Stimulated activated CD8-positive, alpha-beta memory T cell treated with anti-CD3 and anti-CD28 coated beads, Interleukin-7, amount 100 ng/mL, for 1 hour (primary cell): ENCODE results near the gene GRK6.

Experiments used
- DNase-seq, 2 donors: peaks; one replicate each; pipeline ENCODE4 v3.0.0-alpha.2; 2020; ENCODE audit warnings: low read depth in 2 of 2

GRK6 gene

DNA sequence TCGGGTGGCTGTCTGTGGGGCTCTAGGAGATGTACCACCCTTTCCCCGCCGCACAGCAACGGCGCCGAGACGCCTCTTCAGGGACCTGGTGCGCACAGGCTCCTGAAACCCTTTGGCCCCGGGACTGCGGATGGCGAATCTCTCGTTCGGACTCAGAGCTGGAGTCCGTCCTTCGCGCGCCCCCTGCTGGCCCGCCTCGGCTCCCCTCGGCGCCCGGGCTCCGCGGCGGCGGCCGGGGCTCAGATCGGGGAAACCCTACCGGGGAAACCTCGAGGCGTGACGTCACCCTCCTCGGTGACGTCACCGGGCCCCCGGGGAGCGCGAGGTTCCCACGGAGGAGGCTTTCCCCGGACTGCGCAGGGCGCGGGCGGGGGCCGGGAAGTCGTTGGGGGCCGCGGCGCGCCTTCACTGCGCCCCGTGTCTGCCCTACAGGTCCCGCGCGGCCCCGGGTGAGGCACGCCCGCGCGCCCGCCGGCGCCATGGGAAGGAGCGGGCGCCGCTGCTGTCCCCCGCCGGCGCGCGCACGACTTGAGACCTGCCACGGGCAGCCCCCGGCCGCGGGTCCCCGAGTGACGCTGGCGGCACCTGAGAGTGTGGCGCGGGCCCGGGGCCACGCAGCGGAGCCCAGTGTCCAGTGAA, 28.0 kb downstream of the GRK6 start:
- DNase-seq: peak; percentile 91 to 93

DNA sequence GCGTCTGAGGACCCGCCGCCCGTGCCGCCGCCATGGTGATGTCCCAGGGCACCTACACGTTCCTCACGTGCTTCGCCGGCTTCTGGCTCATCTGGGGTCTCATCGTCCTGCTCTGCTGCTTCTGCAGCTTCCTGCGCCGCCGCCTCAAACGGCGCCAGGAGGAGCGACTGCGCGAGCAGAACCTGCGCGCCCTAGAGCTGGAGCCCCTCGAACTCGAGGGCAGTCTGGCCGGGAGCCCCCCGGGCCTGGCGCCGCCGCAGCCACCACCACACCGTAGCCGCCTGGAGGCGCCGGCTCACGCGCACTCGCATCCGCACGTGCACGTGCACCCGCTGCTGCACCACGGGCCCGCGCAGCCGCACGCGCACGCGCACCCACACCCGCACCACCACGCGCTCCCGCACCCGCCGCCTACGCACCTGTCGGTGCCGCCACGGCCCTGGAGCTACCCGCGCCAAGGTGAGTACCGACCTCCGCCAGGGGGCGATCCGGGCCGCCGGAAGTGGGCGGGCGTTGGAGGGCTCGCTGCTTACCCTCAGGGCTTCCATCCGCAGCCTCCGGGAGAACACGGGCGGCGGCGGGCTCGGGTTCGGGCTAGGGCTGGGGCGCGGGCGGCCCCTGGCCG, 28.7 kb downstream of the GRK6 start:
- DNase-seq: peak; percentile 83 to 85

DNA sequence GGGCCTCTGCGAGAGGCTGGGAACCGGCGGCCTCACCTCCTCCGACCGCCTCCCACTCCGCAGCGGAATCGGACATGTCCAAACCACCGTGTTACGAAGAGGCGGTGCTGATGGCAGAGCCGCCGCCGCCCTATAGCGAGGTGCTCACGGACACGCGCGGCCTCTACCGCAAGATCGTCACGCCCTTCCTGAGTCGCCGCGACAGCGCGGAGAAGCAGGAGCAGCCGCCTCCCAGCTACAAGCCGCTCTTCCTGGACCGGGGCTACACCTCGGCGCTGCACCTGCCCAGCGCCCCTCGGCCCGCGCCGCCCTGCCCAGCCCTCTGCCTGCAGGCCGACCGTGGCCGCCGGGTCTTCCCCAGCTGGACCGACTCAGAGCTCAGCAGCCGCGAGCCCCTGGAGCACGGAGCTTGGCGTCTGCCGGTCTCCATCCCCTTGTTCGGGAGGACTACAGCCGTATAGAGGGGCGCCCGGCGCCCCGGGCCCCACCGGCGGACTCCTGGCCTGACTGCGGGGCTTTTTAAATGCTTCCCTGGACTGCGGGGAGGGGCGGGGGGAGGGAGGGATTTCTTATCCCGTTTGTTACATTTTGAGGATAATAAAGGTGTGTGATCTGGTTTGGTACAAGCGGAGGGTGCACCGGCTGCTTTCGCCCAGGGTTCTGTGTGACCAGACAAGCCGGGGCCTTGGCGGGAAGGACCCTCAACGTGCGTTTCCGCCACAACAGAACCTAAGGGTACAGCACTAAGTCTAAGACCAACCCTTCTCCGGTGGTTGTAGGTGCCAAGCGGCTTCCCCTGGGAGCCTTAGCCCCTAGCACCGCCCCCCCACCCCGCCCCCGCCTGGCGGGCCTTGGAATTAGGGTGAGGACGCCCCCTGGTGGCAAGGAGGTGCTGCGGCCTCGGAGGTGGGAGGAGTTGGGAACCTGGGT, 29.4 kb downstream of the GRK6 start:
- peak; percentile 93 to 97 for DNase-seq

DNA sequence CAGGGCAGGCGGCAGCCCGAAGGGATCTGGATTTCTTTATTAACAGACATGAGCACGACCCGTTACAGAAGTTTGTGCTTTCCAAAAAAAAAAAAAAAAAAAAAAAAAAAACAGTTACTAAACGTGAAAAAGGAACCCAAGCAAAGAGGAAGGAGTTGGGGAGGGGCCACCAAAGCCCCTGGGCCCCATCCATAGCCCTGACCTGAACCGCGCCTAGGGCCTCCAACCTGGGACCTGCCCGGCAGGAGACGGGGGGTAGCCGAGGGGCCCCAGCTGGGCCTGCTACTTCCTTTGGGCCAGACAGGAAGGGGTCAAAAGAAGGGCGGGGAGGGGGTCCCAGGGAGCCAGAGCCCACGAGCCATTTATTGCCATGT, 30.1 kb downstream of the GRK6 start:
- DNase-seq: no peak

DNA sequence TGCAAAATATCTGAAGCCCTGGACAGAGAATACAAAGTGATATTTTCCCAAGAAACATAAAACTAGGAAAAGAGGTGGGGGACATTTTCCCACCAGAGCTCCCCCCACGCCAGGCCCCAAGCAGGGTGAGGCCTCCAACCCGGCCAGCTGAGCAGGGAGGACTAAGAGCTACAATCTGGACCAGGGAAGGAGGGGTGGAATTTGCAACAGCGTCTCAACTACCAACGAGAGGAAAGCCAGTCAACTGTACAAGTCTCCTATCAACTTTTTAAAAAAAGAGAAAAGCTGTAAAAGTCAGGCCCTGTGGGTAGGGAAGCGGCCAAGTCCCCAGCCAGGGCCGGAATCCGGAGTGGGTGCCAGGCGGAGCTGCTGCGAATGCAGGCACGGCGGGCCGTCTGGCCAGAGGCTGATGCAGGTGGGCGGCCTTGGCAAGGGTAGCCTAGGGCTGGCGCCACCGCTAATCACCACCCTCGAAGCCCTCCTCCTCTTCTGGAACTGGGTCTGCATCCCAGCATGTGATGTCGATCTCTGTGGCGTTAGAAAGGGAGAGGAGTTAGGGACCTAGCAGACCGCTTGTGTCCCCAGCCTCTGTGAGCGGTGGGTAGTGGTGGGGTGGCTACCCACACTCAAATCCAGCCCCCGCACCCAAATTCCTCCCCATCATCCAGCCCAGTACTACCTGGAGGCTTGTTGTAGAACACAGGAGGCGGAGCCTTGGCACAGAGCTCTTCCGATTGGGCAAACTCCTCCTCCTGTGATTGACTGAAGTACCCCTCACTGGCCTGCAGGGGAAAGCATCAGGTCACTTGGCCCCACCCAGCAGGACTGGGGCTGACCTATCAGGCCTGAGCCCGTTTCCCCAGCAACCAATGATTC, 30.7 kb downstream of the GRK6 start:
- DNase-seq: no peak

GRCh38 chr5:177457852-177458681, 31.6 kb downstream of the GRK6 start:
- DNase-seq: no peak

- no peak for DNase-seq
These were observed 32.5 kb downstream of the GRK6 start for GRCh38 chr5:177458912-177459350.

DNA sequence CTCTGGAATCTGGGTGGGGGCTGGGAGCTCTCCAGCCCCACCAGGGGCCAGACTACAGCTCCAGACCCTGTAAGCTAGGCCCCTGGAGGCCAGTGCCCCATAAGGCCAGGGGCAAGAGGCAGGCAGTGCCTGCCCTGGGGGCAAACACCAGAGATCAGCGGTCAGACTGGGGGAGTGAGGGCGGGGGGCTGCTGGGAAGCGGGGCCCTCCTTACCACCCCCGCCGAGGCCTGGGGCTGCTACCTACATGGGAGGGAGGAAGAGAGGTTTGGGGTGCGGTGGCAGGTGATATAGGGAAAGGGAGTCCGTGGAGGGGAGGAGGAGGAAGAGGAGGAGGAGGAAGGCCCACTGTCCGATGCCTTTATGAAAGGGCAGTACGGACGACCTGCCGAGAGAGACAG, 32.9 kb downstream of the GRK6 start:
- DNase-seq: no peak

GRCh38 chr5:177459819-177460628, 33.5 kb downstream of the GRK6 start:
- DNase-seq: no peak

DNA sequence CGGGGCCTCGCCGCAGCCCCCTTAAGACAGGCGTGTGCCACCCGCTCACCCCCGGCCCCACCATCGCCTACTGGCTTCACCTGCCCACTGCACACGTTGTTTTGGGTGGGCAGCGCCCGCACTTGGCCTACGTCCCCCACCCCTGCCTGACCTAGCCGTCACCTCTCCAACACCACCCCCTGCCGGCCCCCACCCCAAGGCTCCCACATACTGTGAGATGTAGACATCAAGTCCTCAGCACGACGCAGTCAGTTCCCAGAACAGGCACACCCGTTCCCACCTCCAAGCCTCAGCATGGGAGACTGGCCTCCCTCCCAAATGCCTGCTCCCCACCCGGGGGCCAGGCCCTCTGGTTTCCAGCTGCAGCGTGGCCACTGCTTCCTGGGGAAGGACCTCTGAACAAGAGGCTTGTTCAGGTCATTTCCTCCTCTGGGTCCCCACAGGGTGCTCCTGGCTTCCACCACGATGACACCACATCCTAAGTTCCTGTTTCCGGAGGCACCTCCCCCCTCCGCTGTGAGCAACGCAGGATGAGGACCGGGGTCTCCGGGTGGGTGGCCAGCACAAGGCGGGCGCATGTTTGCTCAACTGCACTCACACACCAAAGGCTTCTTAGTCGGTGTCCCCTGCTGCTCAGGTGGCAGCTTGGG, 35.7 kb downstream of the GRK6 start:
- no peak for DNase-seq

DNA sequence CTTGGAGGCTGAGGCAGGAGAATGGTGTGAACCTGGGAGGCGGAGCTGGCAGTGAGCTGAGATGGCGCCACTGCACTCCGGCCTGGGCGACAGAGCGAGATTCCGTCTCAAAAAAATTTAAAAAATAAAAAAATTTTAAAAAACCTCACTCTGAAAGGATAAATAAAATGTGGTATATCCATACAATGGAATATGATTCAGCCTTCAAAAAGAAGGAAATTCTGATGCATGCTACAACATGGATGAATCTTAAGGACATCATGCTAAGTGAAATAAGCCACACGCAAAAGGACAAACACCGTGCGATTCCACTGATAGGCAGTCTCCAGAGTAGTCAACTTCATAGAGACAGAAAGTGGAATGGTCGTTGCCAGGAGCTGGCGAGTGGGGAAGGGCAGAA, 38.6 kb downstream of the GRK6 start:
- DNase-seq: no peak

DNA sequence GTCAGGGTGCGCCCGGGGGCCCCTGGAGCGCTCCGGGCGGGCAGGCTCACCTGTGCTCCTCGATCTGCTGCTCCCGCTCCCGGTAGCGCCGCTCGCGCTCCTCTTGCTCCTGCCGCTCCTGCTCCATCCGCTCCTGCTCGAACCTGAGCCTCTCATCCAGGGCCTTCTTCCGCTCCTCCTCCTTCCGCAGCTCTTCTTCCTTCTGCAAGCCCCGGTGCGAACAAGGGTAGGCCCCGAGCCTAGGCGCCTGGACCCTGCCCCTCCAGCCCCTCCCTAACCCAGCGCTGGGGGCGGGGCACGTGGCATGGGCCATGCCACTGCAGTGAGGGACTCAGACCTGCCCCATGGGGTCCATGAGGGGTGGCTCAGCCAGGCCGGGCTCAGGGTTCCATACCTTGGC, 40.4 kb downstream of the GRK6 start:
- no peak for DNase-seq

GRCh38 chr5:177467436-177467835, 41.0 kb downstream of the GRK6 start:
- no peak for DNase-seq

- no peak for DNase-seq
These were observed 41.8 kb downstream of the GRK6 start for GRCh38 chr5:177468329-177468684.

DNA sequence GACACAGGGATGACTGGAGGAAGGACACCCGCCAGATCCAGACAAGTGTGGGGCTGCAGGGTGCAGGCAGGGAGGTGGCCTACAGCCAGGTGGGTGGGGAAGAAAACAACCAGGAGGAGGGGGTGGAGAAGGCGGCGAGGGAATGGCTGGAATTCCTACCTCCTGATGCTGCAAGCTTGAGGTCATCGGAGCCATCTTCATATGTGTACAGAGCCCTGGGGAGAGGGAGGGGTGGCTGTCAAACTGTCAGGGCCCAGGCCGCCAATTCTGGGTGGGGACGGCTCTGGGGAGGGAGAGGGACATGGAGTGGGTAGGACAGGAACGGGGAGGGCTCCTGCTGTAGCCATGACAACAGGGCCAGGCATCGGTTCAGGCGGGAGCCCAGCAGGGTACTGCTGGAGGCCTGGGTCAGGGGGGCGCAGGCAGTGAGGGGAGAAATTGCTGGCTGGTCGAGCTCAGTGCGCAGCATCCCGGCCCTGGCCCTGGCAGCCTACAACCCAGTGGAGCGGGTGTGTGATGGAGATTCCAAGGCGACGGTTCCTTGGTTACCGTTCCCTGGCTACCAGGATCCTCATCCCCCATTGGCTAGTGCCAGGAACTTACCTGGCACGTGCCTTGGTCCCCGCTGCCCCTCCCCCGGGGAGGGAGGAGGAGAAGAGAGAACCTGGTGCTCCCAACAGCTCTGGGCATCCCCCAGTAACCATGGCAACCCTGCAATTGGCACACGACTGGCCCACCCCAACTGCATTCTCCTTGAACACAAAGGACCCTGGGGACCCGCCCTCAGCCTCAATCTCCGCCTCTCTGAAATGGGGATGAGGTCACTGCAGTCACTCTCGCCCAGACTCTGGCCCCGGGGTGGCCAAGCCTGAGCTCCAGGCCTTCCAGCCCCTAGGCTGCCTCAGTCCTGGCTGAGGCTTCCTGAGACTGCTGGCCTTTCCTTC, 42.5 kb downstream of the GRK6 start:
- DNase-seq: no peak

DNA sequence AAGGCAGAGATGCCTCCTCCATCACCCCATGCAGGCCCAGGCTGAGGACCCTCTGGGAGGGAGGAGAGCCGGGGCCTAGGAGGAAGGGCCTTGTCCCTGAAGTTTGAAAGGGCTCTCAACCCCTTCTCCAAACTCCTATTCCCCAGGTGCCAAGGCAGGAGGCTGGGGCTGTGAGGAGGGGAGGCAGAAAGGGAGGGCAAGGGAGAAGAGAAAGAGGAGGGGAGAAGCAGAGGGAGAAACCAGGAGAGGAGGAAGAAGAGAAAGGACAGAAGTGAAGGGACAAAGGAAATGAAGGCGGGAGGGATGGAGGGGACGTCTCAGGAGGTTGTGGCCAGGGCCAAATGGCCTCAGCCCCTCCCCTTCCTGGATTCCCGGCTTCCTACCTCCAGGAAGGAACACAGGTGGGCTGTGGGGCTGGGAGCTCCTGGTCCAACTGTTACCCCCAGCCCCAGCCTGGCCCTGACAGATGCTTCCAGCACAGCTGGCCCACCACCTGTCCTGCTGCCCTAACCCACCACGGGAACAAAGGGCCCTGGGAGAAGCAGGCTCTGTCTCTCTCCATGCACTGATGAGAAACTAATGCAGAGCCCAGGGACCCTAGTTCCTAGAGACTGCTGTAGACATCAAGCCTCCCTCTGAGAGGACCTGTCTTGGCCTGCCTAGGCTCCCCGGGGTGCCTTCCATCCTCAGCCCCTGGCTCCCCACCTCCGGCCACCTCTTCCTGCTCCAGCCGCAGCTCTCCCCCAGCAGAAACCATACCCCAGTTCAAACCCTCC, 43.5 kb downstream of the GRK6 start:
- DNase-seq: no peak

DNA sequence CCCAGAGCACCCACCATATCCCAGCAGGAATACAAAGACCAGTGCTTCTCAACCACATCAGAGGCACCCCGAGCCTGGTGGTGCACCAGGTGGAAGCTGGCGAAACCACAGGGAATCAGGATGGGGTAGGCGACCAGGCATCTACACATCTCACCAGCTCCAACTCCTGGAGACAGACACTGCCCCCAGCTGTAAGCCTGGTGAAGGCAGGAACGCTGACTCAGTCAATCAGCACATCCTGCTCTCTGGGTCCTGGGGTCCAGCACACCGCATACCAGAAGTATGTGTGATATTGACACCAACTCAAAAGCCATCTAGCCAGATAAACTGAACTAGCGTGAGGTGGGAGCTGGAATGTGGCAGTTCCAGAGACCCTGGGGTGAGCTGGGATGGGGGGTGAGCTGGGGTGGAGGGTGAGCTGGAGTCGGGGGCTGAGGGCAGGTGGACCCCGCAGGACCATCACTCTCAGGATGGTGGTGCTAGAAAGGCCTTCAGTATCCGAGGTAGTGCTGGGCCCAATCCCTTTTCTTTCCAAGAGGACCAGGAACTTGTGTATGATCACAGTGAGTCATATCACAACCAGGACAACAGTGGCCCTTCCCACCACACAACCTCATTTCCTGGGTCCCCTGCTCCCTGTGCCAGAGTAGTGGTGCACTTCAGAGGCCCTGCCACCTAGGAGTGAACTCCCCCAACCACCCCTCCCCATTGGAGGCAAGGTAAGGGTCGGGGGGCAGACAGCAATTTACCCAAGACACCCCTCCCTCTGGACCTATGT, 44.5 kb downstream of the GRK6 start:
- DNase-seq: no peak
